ENCODE data around the gene MAB21L4.
A peak's percentile ranks its signal among the peaks of the same experiment; 100 is the strongest.
"Not testable (repeated sequence)": the region's sequence is repeated elsewhere in the genome, so short reads cannot be mapped to it uniquely, and the experiment has no call there.

MAB21L4 gene

DNA sequence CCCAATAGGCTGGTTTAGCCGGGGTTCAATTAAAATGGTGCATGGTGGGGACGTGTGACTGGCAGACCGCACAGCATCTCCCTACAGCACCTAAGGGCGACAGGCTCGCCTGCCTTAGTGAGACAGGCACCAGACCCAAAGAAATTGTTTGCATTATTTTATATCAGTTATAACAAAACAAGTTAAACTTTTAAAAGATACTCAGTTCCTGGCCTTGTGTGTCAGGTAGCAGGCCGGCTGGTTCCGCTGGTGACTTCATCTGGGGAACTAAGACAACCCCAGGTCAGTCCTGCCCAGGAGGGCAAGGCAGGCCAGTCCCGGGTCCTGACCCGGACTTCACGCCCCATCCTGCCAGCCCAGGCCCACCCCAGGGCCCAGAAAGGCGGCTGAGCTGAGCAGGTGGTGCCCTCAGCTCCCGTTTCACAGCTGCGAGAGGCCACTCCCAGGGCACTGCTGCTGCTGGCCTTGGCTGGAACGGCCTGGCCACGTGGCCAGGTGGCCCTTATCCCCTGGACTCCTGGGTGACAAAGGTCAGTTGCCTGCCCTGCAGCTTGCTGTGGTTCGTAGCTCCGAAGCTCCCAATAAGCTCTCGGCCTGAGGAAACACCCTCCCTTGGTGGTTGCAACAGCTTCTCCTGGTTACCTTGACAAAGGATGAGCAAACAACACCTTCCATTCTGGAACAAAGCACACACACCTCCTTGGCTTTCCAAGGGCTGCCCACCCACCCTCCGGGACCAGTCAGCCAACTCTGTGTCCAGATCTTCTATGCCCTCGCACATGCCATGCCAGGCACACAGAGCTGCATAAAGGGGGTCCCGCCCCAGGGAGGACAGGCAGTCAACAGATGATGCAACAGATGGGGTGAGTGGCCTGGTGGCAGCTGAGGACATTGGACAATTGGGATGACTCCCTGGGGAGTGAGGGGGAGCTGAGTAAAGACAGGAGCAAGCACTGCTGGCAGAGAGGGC lies 38.6 kb downstream of the MAB21L4 start:
- DNase-seq: peak; percentile 39

DNA sequence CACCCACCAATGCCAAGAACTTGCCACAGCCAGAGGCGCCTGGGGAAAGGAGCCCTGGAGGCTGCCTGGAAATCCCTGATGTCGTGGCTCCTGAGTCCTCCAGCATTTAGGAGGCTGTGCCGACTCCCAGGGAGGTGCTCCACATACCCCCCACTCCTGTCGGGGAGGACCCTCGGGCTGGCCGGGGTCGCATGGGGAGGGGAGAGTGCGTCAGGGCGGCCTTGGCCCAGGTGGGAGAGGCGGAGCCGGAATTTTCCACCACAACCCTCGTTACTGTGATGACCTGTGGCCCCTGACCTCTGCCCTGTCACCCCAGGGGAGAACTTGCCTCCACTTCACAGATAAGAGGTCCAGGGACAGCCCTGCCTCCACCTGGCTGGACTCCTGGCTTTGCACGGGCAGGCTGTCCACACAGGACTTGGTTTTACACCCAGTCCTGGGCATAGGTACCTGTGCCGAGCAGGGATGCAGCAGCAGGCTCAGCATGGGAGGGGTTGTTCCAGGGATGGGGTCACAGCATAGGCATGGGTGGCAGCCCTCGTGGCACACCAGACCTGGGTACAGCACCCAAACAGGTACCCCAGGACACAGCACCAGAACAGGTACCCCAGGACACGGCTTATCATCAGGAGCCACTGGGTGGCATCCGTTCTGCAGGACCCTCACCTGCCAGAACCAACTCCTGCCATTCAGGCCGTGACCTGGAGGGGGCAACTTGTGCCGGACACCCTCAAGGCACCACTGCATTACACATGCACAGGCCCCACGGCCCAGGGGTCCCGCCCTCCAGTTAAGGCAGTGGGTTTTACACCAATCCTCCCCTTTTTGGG lies 39.6 kb downstream of the MAB21L4 start:
- DNase-seq: peak; percentile 52

DNA sequence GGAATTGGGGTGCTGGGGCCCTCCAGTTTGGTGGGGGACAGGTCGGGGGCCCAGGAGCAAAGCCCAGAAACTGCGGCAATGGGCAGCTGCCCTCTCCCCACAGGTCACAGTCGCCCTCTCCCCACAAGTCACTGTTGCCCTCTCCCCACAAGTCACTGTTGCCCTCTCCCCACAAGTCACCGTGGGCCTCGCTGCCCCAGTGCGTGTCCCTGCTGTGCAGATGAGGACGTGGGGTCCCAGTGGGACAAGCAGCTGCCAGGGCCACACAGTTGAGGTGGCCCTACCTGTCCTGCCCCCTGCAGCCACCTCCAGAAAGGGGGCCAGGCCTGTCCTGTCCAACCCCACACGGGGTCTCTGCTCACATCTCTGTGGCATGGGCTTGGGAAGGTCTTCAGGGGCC lies 40.3 kb downstream of the MAB21L4 start:
- no peak for DNase-seq

DNA sequence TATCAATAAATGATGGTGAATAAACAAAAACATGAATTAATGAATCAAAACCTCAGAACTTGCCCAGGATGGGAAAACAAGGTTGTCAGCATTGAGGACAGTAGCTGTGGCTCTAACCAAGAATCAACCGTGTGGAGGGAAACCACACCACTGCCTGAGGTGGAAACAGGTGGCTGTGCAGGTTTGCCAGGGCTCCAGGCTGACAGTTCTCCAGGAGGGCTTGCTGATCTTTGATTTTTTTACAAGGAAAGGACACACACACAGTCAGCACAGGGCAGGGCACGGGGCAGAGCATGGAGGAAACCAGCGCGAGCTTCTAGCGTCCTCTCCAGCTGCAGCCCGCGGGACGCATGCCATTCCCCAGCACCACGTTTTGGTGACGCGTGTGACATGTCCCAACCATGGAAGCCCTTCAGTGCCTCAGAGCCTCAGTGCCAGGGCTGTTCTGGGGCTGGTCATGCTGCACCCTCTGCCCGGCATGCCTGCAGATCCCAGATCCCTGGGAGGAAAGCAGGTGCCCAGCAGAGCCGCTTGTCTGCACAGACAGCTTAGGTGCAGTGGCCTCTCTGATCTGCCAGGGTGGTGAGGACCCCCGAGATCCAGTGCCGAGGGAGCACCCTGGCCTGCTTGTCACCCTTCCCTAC lies 43.2 kb downstream of the MAB21L4 start:
- no peak for DNase-seq

DNA sequence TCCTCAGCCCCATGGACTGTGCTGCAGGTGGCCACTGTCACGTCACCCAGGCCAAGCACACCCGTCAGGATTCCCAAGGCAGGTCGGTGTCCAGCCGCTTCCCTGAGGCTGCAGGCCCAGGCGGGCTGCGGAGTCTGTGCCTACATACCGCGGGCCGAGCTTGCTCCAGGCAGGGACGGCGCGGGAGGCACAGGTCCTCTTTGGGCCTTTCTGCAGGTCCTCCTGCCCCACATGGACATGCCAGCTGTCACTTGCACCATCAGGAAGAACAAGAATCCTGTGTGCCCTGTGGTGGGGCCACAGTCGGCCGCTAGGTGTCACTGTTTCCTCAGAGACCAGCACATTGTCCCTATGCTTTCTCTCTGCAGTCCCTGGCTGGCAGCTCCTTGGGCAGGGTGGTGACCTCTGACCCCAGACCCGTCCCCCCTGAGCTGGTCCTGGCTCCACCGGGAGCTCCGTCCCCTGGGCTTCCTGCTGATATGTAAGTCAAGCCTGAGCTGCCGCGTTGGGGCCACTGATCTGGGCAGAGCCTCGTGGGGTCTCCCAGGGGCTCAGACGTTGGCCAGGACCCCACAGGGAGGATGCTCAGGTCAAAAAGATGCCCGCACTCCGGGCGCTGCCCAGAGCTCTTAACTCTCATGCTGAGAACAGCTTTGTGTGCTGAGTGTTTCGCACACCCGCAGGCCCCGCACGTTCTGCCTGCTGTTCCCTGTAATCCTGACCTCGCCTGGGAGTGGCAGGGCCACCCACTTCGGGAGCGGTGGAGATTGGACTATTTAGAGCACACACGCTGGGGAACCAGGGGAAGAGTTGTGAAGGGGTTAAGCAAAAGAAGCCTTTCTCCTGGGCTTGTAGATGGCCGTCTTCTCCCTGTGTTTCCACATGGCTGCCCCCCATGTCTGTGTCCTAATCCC lies 44.6 kb downstream of the MAB21L4 start:
- DNase-seq: peak; percentile 68

DNA sequence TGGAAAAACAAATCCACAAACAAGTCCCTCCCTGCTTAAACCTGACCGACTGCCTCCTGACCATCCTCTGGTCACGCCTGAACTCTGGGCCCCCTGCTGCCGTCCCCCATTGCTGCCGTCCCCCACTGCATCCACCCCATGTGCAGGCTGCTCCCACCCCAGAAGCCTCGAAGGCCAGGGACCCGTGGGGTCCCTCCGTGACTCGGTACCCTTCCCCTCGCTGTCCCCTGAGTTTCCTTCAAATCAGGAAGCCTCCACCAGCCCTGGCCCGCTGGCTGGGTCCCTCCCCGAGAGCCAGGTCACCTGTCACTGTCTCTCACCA lies 45.2 kb downstream of the MAB21L4 start:
- no peak for DNase-seq

DNA sequence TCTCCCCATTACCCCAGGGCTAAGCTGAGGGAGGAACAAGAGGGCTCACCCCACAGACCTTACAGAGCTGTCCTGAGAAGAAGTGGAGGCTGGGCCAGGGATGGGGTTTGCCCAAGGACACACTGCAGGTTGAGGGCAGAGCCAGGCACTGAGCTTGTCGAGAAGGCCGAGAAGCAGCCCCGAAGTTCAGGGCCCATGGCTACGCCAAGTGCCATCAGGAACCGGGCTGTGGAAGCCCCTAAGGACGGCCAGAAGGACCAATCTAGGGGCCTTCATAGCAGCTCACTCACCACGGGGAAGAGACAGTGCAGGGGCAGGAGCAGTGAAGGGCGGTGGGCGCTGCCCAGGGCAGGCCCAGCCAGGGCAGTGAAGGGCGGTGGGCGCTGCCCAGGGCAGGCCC lies 45.9 kb downstream of the MAB21L4 start:
- DNase-seq: no peak

DNA sequence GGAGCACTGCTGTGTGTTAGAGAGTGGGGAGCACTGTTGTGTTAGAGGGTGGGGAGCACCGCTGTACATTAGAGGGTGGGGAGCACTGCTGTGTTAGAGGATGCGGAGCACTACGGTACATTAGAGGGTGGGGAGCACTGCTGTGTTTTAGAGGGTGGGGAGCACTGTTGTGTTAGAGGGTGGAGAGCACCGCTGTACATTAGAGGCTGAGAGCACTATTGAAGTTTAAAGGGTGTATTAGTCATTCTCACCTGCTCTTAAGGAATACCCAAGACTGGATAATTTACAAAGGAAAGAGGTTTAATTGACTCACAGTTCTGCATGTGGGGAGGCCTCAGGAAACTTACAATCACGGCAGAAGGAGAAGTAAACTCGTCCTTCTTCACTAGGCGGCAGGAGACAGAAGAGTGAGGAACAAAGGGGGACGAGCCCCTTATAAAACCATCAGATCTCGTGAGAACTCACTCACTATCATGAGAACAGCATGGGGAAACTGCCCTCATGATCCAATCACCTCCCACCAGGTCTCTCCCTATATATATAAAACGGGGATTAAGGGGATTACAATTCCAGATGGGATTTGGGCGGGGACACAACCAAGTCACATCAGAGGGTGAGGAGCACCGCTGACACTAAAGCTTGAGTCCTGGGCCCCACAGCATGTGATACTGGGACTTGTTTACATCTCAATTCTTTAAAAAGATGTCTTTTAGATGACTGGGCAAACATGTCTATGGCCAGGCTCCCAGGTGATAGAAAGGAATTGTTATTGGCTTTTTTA lies 46.9 kb downstream of the MAB21L4 start:
- no peak for DNase-seq

DNA sequence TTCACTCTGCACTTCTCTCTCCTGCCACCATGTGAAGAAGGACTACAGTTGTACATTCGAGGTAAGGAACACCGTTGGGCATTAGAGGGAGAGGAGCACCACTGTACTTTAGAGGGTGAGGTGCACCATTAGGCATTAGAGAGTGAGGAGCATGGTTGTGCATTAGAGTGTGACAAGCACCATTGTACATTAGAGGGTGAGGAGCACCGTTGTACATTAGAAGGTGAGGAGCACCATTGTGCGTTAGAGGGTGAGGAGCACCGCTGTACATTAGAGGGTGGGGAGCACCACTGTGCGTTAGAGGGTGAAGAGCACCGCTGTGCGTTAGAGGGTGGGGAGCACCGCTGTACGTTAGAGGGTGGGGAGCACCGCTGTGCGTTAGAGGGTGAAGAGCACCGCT lies 48.1 kb downstream of the MAB21L4 start:
- DNase-seq: no peak

DNA sequence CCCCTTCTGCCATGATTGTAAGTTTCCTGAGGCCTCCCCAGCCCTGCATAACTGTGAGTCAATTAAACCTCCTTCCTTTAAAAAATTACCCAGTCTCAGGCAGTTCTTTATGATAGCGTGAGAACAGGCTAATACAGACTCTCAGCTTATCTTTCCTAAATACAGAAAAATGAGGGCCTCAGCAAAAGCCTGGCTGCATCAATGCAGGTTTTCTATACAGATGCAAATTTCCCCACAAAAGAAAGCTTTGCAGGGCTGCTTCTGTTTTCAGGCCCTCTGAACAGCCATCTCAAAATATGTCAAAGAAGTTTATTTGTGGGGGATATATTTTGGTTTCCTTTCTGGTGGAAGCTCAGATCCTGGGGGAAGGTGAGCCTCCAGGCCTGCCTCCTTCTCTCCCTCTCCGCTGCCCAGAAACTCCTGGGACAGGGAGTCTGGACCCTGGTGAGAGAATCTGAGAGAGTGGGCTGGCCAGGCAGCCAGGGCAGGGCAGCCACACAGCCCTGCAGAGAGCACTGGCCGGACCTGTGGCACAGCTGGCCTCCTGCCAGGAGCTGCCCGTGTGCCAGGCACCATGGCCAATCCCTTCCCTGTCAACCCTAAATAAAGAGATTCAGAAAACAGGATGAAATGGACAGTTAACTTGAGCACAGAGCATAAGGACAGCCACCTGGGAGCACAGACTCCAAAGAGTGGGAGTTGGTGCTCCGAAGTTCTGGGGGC lies 48.9 kb downstream of the MAB21L4 start:
- no peak for DNase-seq

DNA sequence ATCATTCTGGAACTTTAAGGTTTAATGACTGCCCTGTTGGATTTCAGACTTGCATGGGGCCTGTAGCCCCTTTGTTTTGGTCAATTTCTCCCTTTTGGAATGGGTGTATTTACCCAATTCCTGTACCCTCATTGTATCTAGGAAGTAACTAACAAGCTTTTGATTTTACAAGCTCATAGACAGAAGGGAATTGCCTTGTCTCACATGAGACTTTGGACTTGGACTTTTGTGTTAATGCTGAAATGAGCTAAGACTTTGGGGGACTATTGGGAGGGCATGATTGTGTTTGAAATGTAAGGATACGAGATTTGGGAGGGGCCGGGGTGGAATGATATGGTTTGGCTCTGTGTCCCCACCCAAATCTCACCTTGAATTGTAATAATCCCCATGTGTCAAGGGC lies 49.6 kb downstream of the MAB21L4 start:
- DNase-seq: not testable (repeated sequence)

DNA sequence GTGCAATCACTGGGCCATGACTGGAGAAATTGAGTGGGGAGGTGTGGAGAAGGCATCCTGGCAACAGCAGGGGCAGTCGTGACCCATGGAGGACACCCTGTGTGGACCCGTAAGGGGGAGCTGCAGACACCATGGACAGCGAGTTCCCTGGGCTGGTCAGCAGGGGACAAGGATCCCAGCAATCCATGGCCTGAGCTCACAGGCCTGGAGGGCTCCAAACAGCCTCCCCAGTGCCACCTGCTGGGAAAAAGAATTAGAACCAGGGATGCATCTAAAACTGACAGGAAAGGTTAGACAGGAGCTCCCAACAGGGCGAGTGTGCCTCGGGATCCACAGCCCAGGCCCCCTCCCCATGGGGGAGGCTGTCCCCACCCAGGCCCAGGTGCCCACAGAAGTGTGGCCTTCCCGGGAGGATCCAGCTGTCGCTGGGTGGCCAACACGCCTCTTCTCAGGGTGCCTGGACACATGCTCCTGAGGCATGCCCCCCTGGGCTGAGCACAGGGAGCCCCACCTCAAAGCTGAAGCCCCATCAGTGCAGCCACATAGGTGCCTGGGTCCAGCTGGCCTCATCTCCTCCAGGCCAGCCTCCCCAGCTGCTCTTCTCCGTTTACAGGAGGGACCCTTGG lies 55.4 kb downstream of the MAB21L4 start:
- peak; percentile 38 for DNase-seq

DNA sequence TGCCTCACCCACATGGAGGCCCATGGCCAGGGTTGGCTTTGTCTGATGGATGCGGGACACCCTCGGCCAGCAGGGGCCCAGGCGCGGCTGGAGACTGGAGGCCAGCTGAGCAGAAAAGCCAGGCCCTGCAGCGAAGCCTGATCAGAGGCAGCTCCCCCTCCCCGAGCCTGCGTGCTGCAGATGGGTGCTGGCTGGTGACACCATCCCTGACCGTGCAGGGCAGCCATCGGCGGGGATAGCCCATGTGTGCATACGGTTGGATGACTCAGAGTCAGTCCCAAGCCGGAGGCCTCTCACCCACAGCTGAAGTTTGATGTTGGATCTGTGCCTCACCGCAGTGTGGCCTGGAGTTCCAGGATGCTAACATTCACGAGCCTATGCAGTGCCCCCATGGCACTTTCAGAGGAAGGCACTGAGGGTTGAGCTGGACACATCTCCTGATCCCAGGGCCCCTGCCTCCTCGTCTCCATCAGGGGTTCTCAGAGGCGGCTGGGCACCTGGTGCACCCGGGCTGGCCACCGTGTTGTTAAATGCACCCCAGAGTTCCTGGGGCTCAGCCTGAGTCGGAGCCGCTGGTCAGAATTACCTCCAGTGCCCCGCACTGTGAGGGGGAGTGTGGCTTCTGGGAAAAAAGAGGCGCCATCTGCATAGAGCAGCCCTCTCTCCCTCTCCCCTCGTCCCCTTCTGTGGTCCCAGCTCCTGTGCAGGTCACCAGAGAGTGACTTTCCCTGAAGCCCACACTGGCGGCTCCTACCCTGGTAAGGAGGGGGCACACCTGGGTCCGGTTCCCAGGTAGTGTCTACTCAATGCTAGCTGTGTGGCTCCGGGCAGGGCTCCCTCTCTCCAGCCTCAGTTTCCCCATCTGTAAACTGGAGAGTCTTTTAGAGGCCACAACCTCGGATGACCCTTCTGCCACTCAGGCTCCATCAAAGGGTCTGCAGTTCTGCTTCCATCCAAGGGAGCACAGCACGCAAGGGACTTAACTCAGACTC lies 56.5 kb downstream of the MAB21L4 start:
- DNase-seq: no peak

DNA sequence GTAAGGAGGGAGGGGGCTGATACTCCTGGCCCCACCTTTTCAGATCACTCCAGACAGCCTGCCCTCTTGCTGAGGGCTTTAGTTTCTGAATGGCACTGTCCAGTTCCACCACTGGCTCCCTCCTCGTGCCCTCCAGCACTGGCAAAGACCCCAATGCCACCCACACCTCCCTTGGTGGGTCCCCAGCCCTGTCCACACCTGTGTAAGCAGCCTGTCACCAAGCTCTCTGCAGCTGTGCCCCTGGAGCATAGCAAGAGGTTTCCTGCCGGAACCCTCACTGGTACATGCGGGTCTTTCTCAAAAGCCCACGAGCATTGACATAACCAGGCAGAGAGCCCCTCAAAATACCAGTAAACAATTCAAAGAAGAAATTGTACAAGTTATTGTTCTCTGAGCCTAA lies 58.3 kb downstream of the MAB21L4 start:
- no peak for DNase-seq

DNA sequence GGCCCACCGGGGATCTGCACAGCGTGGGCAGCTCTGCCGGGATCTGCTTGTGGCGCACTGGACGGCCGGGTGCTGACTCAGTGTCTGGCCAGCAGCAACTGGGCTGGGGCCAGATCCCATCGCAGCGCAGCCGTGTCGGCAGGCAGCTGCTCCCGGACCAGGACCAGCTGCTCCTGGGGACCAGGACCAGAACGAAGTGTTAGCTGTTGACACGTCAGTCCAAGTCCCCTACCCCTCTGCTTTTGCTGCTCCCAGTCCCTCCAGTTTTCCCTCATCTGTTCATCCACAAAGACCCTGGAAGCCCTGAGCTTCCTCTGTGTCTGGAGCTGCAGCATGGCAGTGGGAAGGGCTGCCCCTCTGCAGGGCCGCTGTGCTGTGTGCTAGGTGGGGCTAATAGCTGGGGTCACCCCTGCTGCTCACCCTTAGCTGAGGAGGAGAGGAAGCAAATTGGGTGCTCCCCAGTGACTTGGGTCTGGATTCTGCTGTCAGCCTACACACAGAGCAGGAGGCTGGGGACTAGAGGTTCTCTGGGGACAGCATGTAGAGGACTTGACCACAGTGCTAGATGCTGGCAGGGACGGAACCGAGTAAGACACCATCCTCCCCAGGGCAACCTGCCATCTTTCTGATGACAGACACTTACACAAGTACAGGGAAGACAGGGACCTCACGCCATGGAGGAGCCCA lies 59.0 kb downstream of the MAB21L4 start:
- DNase-seq: no peak
